HepG2 (cell line): ENCODE measurements around the gene TTC23. TPM values are rescaled to one million over a fixed set of nuclear protein-coding genes. Genes with fewer than 3 reads are reported as not detected.

Experiments
- ATAC-seq: fragments of 200-7000 bp; cut with Tn5 transposase; 3 replicates; pipeline ENCODE4 v1.9.1; 2020; ENCODE audit warnings: mild to moderate bottlenecking, moderate library complexity
- BruUV-seq: library from RNA; stranded (reverse); fragments of 400-500 nt; replicated peaks from 2 replicates; lab custom pipeline; 2021; lab: Mats Ljungman, UMichigan
- CTCF ChIA-PET: fragments of 300-600 bp; formaldehyde crosslinking; extraction: SDS; loops from one replicate; lab custom pipeline; 2021; ENCODE audit warnings: low total read pairs, inconsistent platforms, low intra/inter-chr PET ratio; lab: Yijun Ruan, JAX
- POLR2A ChIA-PET: fragments of 350-600 bp; sonication (Branson Sonifier 250); formaldehyde crosslinking; loops from one replicate; lab custom pipeline; 2020; ENCODE audit warnings: antibody characterized with exemption, inconsistent platforms; lab: Yijun Ruan, JAX
- DNase-seq: peaks from one replicate; pipeline ENCODE4 v3.0.0-alpha.2; 2015; ENCODE audit warnings: low spot score
- FAIRE-seq: peaks from 3 replicates; lab custom pipeline; 2011; peaks lifted over from hg19 to GRCh38; lab: Jason Lieb, UNC
- H2AFZ ChIP-seq: one replicate; pipeline ENCODE4 v1.6.1; 2011; ENCODE audit warnings: low read length, inconsistent platforms
- H3K27ac ChIP-seq: fragments of 300-600 bp; 3 replicates; pipeline ENCODE4 v1.8.0; 2011; ENCODE audit warnings: mixed run types, mild to moderate bottlenecking, mixed read lengths, low read length, inconsistent platforms; ENCODE audit not compliant: insufficient read depth; ENCODE audit errors: extremely low read length
- H3K27me3 ChIP-seq, 2 experiments: fragments of 200-600 bp in 1 of 2; 2 replicates in 1 of 2; 3 replicates in 1 of 2; pipeline versions ENCODE4 v1.6.0 to v1.8.0; 2011; ENCODE audit warnings: low read length in 2 of 2, mild to moderate bottlenecking in 2 of 2, moderate library complexity in 2 of 2, inconsistent platforms in 1 of 2; ENCODE audit not compliant: insufficient read depth in 2 of 2, control insufficient read depth in 1 of 2
- H3K36me3 ChIP-seq, 2 experiments: fragments of 200-600 bp in 1 of 2; replicated peaks in 1 of 2; 2 replicates in 1 of 2; 3 replicates in 1 of 2; pipeline versions ENCODE4 v1.5.1 to v1.8.0; 2011; ENCODE audit warnings: low read length in 2 of 2, inconsistent platforms in 1 of 2; ENCODE audit not compliant: insufficient read depth in 2 of 2, control insufficient read depth in 1 of 2
- H3K4me1 ChIP-seq: 2 replicates; pipeline ENCODE4 v1.5.1; 2012; ENCODE audit warnings: low read length, inconsistent platforms; ENCODE audit not compliant: insufficient read depth
- H3K4me2 ChIP-seq: 2 replicates; pipeline ENCODE4 v1.6.0; 2011; ENCODE audit warnings: low read depth, low read length, inconsistent platforms
- H3K4me3 ChIP-seq, 3 experiments: fragments of 200-600 bp in 1 of 3; sonication (generic), shearing (Covaris generic) in 1 of 3; replicated peaks in 1 of 3; 2 replicates each; pipeline ENCODE4 v1.5.1; 2011 to 2016; ENCODE audit warnings: low read length in 3 of 3, inconsistent platforms in 2 of 3, low read depth in 2 of 3, mild to moderate bottlenecking in 2 of 3, control low read depth in 1 of 3, mixed read lengths in 1 of 3; ENCODE audit not compliant: insufficient read depth in 1 of 3
- H3K79me2 ChIP-seq: one replicate; pipeline ENCODE4 v1.6.1; 2011; ENCODE audit warnings: low read length, inconsistent platforms; ENCODE audit not compliant: insufficient read depth
- H3K9ac ChIP-seq: 2 replicates; pipeline ENCODE4 v1.6.0; 2011; ENCODE audit warnings: mild to moderate bottlenecking, low read depth, low read length, inconsistent platforms; ENCODE audit not compliant: insufficient read depth
- H3K9me3 ChIP-seq: 2 replicates; pipeline ENCODE4 v1.5.1; 2012; ENCODE audit warnings: mild to moderate bottlenecking, low read length
- H4K20me1 ChIP-seq: 2 replicates; pipeline ENCODE4 v1.6.0; 2011; ENCODE audit warnings: inconsistent platforms, mild to moderate bottlenecking, low read length, moderate library complexity; ENCODE audit not compliant: insufficient read depth
- AKAP8 ChIP-seq: sonication (generic); formaldehyde crosslinking; IDR thresholded peaks from 2 replicates; pipeline ENCODE4 v1.5.1; 2020; ENCODE audit warnings: mild to moderate bottlenecking, missing genetic modification reagents
- ARHGAP35 ChIP-seq: sonication (generic); formaldehyde crosslinking; IDR thresholded peaks from 2 replicates; pipeline ENCODE4 v1.9.0; 2022; ENCODE audit warnings: mild to moderate bottlenecking, inconsistent platforms, moderate library complexity, missing genetic modification reagents, borderline replicate concordance
- CCAR2 ChIP-seq: fragments of 200-400 bp; formaldehyde crosslinking; optimal IDR thresholded peaks from 2 replicates; pipeline ENCODE3; 2018; ENCODE audit warnings: low read depth, mild to moderate bottlenecking, low read length, moderate library complexity
- MAF1 ChIP-seq: sonication (generic); formaldehyde crosslinking; IDR thresholded peaks from 2 replicates; pipeline ENCODE4 v1.5.0; 2020; ENCODE audit warnings: missing genetic modification reagents, borderline replicate concordance
- NFIB ChIP-seq: sonication (generic); formaldehyde crosslinking; IDR thresholded peaks from 2 replicates; pipeline ENCODE4 v1.9.0; 2021; ENCODE audit warnings: missing genetic modification reagents, mild to moderate bottlenecking, borderline replicate concordance
- POLR2A ChIP-seq, 2 experiments: IDR thresholded peaks; 2 replicates each; pipeline ENCODE4 v1.6.1; 2011; ENCODE audit warnings: low read depth in 2 of 2, low read length in 2 of 2, mild to moderate bottlenecking in 1 of 2, moderate library complexity in 1 of 2; ENCODE audit not compliant: insufficient read depth in 1 of 2
- TRIM22 ChIP-seq: fragments of 450-650 bp; IDR thresholded peaks from 2 replicates; pipeline ENCODE4 v1.6.1; 2017
- ZNF17 ChIP-seq: sonication (generic); formaldehyde crosslinking; IDR thresholded peaks from 2 replicates; pipeline ENCODE4 v1.5.0; 2020; ENCODE audit warnings: mild to moderate bottlenecking, missing genetic modification reagents
- ZNF333 ChIP-seq: sonication (generic); formaldehyde crosslinking; IDR thresholded peaks from 2 replicates; pipeline ENCODE4 v1.4.0; 2020; ENCODE audit warnings: mild to moderate bottlenecking, missing genetic modification reagents, borderline replicate concordance
- WGBS: methylation state at CpG from one replicate; pipeline ENCODE4 v1.1.6; 2017; ENCODE audit warnings: low lambda C conversion rate; 5-methylcytosine and 5-hydroxymethylcytosine counted together
- in situ Hi-C: cut with HindIII; loops from 2 replicates; pipeline ENCODE4 v1.10.0; 2017; ENCODE audit warnings: low pct_unique_long_range_greater_than_20kb; ENCODE audit not compliant: extremely low pct_ligation_motif_present
- intact Hi-C: fragments of 100-400 bp; cut with micrococcal nuclease; formaldehyde crosslinking; loops from one replicate; pipeline ENCODE4 v1.10.0; 2022; ENCODE audit not compliant: unreplicated experiment
- polyA plus RNA-seq, 8 experiments: library from polyadenylated mRNA; depleted of rRNA in 3 of 8; stranded (reverse) in 7 of 8; unstranded in 1 of 8; fragments of >200 nt; fragmentation: Illumina TruSeq in 4 of 8; extraction: Trizol in 4 of 8; gene quantifications; 2 replicates each; pipeline versions ENCODE4 v1.2.1 to v1.2.3, GENCODE V29; 2011 to 2016; ENCODE audit warnings: low read depth in 4 of 8, missing spikeins in 1 of 8, mixed read lengths in 1 of 8; ENCODE audit not compliant: insufficient read depth in 1 of 8
- total RNA-seq, 5 experiments: library from RNA; depleted of rRNA; stranded (reverse); fragments of >200 nt; fragmentation: Illumina TruSeq; extraction: Trizol; gene quantifications; 2 replicates each; pipeline ENCODE4 v1.2.3, GENCODE V29; 2016; ENCODE audit warnings: low read depth in 1 of 5
- TF ChIP-seq, protein P1 (sequence below): IDR thresholded peaks from 2 replicates; pipeline ENCODE4 v1.6.1; 2016
- TF ChIP-seq, protein P2 (sequence below): sonication (generic); formaldehyde crosslinking; IDR thresholded peaks from 2 replicates; pipeline ENCODE4 v1.8.1; 2023; ENCODE audit warnings: mild to moderate bottlenecking, moderate library complexity, missing genetic modification reagents
- TF ChIP-seq, protein P3 (sequence below): sonication (generic); formaldehyde crosslinking; IDR thresholded peaks from 2 replicates; pipeline ENCODE4 v1.5.1; 2020; ENCODE audit warnings: missing genetic modification reagents, mild to moderate bottlenecking, borderline replicate concordance
- TF ChIP-seq, protein P4 (sequence below): sonication (generic); formaldehyde crosslinking; IDR thresholded peaks from 2 replicates; pipeline ENCODE4 v1.5.0; 2020; ENCODE audit warnings: mild to moderate bottlenecking, missing genetic modification reagents
- TF ChIP-seq, protein P5 (sequence below): sonication (generic); formaldehyde crosslinking; IDR thresholded peaks from 2 replicates; pipeline ENCODE4 v1.4.0; 2020; ENCODE audit warnings: missing genetic modification reagents

TTC23 gene
- total and polyA plus RNA-seq, 2 of the 13 experiments (the other 11 are each of a cell fraction or from before 2014, with no cell fraction given): 1.6 to 11.7 TPM

GRCh38 chr15:99209326-99209725 is 40.1 kb downstream of the TTC23 start:
- no peak overlapping the region for H3K9ac ChIP-seq
- in situ Hi-C loops: no loop called here
- CTCF ChIA-PET: no interaction called here
- FAIRE-seq: no peak
- no peaks in the 10 kb centered on the region for H3K9me3 ChIP-seq
- no peaks in the 10 kb centered on the region for H4K20me1 ChIP-seq
- WGBS: 95% methylated on average over 2 of the region's 2 CpGs
- no peak for DNase-seq
- H2AFZ ChIP-seq: no peak overlapping the region
- POLR2A ChIA-PET: no interaction called here
- no peak overlapping the region for H3K4me3 ChIP-seq
- no peaks in the 10 kb centered on the region for H3K79me2 ChIP-seq
- no peak overlapping the region for H3K27ac ChIP-seq
- no peak for ATAC-seq
- H3K36me3 ChIP-seq: 0 out of 5 replicates have a peak, but pooled peaks cover 0 to 3% of the 10 kb centered on the region in 2 experiments
- H3K27me3 ChIP-seq: no peaks in the 10 kb centered on the region
- H3K4me1 ChIP-seq: no peaks in the 10 kb centered on the region
- no peak overlapping the region for H3K4me2 ChIP-seq
- intact Hi-C loops: no loop called here
- no TSS peak for BruUV-seq
- TF ChIP-seq, protein P1, sequence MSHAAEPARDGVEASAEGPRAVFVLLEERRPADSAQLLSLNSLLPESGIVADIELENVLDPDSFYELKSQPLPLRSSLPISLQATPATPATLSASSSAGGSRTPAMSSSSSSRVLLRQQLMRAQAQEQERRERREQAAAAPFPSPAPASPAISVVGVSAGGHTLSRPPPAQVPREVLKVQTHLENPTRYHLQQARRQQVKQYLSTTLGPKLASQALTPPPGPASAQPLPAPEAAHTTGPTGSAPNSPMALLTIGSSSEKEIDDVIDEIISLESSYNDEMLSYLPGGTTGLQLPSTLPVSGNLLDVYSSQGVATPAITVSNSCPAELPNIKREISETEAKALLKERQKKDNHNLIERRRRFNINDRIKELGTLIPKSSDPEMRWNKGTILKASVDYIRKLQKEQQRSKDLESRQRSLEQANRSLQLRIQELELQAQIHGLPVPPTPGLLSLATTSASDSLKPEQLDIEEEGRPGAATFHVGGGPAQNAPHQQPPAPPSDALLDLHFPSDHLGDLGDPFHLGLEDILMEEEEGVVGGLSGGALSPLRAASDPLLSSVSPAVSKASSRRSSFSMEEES (CRISPR knock-in tag): no peak
- TF ChIP-seq, protein P2, sequence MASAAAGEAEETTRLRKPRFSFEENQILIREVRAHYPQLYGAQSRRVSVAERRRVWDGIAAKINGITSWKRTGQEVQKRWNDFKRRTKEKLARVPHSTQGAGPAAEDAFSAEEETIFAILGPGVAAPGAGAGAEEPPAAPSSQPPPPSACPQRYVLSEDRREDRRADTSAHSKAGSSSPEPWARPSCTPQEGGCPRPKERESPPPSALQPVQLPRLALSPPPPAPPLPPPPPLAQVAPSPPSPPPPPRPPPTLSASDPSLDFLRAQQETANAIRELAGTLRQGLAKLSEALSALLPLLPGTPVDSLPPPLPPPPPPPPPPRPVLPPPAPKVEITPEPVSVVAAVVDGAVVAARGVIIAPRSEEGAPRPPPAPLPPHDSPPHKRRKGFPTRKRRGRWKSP (CRISPR knock-in tag): no peak
- TF ChIP-seq MAF1 (CRISPR knock-in tag): no peak
- no peak for TF ChIP-seq CCAR2
- TF ChIP-seq, protein P3, sequence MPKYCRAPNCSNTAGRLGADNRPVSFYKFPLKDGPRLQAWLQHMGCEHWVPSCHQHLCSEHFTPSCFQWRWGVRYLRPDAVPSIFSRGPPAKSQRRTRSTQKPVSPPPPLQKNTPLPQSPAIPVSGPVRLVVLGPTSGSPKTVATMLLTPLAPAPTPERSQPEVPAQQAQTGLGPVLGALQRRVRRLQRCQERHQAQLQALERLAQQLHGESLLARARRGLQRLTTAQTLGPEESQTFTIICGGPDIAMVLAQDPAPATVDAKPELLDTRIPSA (CRISPR knock-in tag): no peak
- no peak for TF ChIP-seq ARHGAP35
- no peak for TF ChIP-seq ZNF333 (CRISPR knock-in tag)
- TF ChIP-seq POLR2A (IDR thresholded peaks at IDR 0.05; ENCODE audit: insufficient read depth in 1 of 2, low read depth in 2 of 2, low read length in 2 of 2): no peak
- TF ChIP-seq ZNF17: no peak
- no peak for TF ChIP-seq AKAP8 (CRISPR knock-in tag)
- TF ChIP-seq, protein P4, sequence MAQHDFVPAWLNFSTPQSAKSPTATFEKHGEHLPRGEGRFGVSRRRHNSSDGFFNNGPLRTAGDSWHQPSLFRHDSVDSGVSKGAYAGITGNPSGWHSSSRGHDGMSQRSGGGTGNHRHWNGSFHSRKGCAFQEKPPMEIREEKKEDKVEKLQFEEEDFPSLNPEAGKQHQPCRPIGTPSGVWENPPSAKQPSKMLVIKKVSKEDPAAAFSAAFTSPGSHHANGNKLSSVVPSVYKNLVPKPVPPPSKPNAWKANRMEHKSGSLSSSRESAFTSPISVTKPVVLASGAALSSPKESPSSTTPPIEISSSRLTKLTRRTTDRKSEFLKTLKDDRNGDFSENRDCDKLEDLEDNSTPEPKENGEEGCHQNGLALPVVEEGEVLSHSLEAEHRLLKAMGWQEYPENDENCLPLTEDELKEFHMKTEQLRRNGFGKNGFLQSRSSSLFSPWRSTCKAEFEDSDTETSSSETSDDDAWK (CRISPR knock-in tag): no peak
- TF ChIP-seq TRIM22: no peak
- TF ChIP-seq, protein P5, sequence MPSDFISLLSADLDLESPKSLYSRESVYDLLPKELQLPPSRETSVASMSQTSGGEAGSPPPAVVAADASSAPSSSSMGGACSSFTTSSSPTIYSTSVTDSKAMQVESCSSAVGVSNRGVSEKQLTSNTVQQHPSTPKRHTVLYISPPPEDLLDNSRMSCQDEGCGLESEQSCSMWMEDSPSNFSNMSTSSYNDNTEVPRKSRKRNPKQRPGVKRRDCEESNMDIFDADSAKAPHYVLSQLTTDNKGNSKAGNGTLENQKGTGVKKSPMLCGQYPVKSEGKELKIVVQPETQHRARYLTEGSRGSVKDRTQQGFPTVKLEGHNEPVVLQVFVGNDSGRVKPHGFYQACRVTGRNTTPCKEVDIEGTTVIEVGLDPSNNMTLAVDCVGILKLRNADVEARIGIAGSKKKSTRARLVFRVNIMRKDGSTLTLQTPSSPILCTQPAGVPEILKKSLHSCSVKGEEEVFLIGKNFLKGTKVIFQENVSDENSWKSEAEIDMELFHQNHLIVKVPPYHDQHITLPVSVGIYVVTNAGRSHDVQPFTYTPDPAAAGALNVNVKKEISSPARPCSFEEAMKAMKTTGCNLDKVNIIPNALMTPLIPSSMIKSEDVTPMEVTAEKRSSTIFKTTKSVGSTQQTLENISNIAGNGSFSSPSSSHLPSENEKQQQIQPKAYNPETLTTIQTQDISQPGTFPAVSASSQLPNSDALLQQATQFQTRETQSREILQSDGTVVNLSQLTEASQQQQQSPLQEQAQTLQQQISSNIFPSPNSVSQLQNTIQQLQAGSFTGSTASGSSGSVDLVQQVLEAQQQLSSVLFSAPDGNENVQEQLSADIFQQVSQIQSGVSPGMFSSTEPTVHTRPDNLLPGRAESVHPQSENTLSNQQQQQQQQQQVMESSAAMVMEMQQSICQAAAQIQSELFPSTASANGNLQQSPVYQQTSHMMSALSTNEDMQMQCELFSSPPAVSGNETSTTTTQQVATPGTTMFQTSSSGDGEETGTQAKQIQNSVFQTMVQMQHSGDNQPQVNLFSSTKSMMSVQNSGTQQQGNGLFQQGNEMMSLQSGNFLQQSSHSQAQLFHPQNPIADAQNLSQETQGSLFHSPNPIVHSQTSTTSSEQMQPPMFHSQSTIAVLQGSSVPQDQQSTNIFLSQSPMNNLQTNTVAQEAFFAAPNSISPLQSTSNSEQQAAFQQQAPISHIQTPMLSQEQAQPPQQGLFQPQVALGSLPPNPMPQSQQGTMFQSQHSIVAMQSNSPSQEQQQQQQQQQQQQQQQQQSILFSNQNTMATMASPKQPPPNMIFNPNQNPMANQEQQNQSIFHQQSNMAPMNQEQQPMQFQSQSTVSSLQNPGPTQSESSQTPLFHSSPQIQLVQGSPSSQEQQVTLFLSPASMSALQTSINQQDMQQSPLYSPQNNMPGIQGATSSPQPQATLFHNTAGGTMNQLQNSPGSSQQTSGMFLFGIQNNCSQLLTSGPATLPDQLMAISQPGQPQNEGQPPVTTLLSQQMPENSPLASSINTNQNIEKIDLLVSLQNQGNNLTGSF: no peak
- TF ChIP-seq NFIB (CRISPR knock-in tag): no peak
